GM10847 (cell line): ENCODE measurements around the gene RPS2.

Experiments used
- POLR2A ChIP-seq: IDR thresholded peaks from 2 replicates; pipeline ENCODE4 v1.6.1; 2011; ENCODE audit not compliant: insufficient read length; ENCODE audit errors: extremely low read depth

RPS2 gene

DNA sequence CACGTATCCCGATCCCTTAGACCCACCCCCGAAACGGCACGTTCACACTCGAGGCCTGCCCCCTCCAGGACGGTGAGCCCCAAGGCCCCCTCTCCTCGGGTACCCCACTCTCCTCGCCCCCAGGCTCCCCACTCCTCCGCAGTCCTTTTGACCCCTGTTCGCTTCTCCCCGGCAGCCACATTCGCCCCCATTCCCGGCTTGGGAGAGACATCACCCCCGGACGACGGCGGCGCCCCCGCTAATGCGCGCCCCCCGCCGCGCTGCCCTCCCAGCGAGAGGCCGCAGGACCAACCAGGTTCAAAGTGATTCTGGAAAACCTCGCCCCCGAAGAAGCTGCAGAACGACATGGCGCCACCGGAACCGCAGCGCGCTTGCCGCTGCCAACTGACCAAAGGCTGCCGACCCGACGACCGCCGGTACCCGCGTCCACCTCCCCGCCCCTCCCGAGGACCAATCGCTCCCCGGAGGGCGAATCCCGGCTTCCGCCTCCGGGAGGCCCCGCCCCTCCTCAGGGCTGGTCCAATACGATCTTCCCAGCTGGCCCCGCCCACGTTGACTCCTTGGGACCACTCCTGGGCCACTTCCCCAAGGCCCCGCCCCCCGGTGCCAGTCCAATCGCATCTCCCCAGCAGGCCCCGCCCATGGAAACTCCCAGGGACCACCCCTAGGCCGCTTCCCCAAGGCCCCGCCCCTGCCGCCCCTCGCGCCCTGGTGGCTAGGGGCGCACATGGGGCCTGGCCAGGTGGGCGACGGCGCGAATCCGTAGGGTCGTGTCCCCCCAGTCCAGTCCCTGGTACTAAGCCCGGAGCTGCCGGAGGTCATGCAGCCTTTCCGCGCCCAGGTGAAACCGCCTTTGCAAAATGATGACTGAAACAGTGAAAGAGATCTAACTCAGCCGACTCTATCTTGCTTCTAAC is 21.6 kb downstream of the RPS2 start, which contains the start of gene MSRB1:
MSRB1 (minus strand) TSS at position 390 of the 917 bp plus-strand sequence; CDS start at position 347, 43 bp downstream.
- peak; percentile 72 for TF ChIP-seq POLR2A

DNA sequence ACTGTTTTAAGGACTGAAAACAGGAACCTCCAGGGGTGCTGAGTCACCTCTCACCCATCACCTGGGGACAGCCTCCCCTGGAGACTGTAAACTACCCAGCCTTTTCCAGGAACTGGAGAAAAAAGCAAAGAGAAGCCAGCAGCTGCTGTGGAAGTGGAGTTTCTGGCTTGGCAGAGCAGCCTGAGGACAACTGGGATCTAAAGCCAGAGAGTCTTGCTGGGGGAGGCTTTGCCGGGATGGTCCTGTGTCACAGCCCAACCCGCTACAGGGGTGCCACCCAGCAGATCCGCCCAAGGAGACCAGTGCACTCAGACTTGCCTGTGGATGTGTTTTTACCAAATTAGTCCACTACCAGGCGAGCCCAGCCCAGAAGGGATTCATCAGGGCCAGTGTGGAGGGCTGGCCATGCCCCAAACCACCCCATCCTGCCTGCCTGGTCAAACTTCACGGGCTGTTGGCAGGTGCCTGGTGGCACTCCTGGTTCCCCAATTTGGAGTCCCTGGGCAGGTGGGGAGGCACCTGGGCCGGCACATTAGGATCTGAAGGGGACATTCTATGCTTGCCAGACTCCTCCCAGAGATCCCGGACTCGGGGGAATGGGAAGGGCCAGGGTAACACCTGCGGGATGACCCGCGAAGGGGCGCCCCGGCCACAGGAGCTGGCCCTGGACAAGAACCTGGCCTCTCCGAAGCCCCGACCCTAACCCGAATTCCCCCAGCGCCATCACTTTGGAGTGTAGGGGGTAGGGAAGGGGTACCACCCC is 22.4 kb downstream of the RPS2 start:
- no peak for TF ChIP-seq POLR2A

DNA sequence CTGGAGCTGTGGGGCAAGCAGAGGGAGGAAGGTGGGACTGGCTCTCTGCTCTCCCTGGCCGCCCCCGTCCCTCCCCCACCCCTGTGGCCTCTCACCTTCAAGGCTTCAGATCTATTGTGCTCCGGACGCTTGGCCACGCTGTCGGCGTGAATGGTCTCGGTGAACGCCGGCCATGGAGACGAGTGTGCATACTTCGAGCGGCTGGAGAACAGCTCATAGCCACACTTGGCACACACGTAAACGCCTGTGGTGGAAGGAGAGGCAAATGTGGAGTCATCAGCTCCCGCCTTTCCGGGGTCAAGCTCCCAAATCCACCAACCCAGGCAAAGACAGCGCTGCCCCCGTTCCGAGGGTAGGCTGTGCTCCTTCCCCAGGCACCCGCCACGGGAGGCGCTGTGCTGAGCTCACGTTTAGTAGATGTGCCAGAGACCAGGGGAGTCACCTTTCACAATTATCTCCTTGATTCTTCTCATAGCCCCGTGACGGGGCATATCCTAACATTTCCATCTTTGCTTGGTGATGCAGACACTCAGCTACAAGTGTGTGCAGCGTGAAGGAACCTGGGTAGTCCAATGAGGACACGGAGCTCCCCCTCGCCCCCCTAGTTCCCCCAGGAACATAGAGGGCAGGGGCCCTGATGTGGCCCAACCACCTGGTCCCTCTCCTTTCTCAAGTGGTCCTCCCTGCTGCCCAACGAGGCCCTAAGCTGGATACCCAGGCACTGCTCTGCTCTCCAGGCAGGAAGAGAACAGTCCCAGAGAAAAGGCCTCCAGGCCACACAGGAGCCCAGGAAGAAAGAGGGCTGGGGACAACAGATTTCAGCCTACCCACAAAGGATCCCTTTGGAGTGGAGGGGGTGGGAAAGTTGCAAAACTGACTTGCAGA is 23.2 kb downstream of the RPS2 start:
- no peak for TF ChIP-seq POLR2A

DNA sequence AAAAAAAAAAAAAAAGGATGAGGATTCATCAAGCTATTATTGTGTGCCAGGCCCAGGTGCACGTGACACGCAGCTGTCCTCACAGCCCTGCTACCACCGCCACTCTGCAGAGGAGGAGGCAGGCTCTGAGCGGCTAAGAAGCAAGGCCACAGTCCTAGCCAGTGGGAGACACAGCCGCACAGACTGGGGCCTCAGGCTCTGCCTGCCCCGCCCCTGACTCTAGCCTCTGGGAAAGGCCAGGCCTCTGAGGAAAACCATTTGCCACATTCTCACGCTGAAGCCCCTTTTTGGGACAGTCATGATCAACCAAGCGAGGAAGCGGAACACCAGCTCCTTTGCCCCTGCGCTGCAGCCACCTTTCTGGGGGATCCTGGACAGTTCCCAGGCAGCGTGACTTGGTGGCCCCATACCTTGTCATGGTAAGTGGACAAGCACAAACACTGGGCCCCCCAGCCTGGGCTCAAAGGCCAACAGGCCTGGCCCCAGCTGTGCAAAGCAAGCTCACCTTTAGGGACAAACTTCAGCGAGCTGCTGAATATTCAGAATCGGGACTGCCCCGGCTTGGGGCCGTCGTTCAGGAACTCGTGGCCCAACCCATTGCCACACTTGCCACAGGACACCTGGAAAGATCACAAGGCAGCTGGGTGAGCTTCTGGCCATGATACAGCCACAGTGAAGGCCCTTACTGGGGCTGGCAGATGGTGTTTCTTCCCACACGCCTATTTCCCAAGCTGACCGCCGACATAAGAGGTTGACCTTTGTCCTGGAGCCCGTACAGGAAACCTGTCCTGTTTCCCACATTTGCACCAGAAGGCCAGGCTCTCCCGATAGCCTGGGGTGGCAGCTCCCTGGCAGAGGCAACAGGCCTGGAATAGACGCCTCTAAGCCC is 24.1 kb downstream of the RPS2 start:
- no peak for TF ChIP-seq POLR2A

DNA sequence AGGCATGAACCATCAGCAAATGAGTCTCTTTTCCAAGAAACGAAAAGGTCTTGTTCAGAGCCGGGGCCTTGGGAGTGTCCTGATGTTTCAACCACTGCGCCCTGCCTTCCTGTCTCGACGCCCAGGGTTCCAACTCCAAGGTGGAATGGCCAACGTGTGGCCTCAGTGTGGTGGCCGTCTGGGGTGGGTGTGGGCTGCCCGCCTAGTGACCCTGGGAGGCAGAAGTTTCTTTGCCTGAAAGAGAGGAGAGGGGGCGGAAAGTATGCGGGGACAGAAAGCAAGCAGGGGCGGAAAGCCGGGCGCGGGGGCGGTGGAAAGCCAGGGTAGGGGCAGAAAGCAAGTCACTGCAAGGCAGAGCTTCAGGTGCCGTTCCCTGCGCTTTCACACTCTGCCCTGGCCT is 25.7 kb downstream of the RPS2 start:
- no peak for TF ChIP-seq POLR2A

DNA sequence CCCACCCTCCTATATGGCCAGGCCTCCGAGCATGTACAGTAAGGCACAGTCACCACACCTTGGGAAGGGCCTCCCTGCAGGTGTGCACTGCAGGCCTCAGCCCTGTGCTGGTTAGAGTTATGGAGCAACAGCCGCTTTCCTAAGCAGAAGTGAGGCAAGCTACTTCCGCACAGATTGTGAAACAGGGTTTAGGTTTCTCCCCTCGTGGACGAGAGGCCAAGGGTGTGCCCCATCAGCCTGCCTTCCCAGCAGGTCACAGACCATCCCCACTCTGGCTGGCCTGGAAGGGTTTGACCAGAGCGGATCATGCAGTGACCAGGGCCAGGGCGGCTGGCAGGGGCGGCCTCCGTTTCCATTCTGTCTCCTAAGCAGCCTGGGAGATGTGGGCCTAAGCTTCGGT is 26.3 kb downstream of the RPS2 start:
- no peak for TF ChIP-seq POLR2A

DNA sequence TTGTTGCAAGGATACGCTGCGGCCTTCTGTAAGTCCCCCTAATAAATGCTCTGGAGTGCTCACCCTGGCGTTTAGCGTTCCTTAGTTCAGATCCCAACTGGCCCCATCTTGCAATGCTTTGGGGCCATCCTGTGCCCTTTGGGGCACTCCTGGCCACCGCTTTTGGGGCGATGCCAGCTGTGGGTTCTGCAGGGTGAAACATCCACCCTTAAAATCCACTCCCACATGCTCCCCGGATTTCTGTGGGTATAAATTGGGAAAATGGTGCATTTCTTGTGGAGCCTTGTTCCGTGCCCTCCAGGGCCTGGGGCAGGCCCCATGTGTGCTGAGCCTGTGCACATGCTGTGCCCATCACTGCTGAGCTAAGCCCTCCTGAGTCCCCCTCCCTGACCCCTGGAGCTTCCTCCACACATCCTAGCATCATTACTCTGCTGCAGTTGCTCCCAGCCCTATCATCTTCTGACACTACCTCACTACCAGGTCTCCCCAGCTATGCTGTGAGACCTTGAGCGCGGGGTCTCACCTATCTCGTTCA is 27.6 kb downstream of the RPS2 start:
- no peak for TF ChIP-seq POLR2A

DNA sequence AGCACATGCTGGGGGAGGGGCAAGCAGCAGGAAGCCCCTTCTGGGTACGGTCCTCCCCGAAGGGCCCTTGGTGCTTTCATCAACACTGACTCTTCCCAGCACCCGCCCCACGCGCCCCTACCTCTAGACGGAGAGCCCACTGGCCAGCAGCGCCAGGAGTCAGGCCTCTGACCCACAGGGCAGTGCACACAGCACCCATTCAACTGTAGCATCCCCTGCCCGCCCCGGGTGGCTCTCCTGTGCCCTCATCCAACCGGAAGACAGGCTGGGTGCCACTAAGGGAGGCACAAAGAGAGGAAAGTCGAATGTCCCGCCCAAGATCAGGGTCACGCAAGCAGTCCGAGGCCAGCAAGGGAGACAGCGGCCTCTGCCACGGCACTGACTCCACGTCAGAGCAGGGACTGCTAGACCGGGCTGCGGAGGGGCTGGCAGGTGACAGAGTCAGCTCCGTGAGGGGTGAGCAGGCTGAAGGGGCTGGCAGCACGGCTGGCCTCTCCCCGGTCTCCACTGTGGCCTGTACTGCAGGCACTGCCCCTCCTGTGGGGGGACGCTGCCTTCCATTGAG is 31.4 kb downstream of the RPS2 start:
- no peak for TF ChIP-seq POLR2A

DNA sequence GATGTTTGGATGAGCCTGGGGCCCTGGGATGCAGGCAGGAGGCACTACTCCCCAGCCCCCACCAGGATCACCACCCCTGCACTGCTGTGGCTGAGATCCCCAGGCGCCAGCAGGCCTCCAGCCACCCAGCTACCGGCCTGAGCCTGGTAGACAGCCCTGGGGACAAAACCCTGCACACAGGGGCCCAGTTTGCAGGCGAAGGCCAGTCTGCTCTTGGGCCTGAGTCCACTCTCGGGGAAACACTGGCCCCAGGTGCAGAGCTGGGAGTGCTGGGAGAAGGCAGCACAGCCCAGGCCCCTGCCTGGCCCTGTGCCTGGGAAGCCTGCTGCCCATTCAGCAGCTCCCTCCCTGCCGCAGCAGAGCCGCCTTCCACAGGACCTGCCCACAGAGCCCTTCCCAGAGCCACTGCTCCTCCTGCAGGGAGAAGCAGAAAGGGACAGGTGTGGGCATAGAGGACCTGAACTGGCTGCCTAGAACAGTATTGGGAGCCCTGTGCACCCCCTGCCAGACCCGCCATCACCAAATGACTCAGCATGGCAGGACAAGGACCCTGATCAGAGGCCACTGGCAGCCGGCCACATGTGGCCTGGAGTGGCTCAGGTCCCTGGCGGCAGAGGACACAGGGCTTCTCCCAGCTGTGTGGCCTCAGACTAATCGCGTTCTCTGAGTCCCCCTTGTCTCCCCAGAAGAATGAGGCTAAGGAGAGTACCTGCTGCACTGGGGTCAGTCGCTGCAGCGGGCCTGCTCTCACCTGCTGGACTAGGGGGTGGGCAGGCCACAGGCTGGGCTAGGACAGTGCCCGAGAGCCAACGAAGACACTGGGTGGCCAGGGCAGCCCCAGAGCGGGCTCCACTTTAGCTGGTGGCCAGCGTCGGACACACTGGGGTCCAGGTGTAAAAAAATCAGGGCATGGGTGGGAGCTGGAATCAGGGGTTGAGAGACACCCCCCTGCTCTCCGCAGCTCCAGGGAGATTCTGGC is 32.3 kb downstream of the RPS2 start:
- no peak for TF ChIP-seq POLR2A

DNA sequence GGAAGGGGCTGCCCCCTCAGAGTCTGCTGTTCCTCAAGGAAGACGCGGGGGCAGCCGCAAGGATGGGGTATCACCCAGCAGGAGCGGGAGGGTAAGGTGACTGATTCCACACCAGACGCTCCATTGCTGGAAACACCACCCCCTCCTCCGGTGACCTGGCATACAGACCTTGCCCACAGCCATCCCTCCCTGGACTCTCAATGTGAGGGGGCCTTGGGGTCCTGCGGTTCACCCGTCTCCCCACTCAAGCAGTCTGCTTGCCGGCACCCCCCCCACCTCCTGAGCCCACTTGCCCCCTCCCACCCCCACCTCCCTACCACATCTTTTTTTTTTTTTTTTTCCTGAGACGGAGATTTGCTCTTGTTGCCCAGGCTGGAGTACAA is 34.3 kb downstream of the RPS2 start:
- TF ChIP-seq POLR2A: no peak

DNA sequence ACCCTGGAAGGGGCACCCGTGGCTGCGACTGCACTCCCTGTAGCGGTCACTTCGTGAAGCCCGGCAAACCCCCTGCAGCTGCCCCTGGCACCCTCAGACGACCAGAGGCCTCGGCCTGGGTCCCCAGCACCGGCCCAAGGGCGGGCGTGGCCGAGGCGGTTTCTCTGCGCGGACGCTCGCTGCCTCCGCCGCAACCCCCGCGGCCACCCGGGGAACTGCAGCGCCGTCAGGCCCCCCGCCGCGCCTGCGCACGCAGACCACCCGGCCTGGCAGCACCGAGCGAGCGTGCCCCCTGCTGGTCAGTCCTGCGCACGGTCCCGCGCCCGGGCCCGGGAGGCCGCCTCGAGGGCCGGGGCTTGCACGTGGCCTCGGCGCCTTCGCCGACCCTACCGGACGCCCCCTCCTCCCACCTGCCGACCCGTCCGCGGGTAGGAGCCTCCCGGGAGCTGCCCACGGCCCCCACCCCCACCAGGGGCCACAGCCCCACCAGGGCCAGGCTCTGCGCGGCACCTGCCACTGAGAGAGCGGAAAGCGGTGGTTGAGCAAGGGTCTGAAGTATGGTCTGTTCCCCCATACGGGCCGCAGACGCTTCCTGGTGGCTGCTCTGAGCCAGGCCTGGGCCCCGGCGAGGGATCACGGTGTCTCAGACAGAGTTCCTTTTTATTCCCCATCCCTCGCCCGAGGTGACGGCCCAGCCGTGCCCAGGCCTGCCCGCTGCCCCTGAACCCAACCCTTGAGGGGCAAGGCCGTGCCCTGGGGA is 34.9 kb downstream of the RPS2 start:
- no peak for TF ChIP-seq POLR2A

DNA sequence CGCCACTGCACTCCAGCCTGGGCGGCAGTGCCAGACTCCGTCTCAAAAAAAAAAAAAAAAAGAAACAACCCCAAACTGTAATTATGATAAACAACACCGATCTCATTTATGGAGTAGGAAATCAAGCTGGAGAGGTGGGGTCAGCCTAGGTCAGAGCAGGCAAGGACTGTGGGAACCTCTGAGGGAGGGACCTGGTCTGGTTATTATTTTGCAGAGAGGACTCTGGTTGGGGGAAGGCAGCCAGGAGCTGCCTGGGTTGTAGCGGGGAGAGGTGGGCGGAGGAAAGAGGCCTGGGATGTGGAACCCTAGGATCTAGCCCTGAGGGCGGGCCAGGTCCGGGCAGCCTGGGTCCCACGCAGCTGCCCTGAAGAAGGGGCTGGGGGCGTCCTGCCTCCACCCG is 35.5 kb downstream of the RPS2 start:
- TF ChIP-seq POLR2A: no peak
